Right lobe of liver (tissue), 6 donors: ENCODE measurements around the gene AFAP1. TPM values are rescaled to one million over a fixed set of nuclear protein-coding genes. Genes with fewer than 3 reads are reported as not detected.

Experiments
- ATAC-seq, 4 donors: fragments of 200-7000 bp; cut with Tn5 transposase; one replicate each; pipeline ENCODE4 v1.9.1; 2020; ENCODE audit warnings: mild to moderate bottlenecking in 4 of 4, moderate library complexity in 4 of 4
- DNase-seq, 3 donors: peaks; one replicate each; pipeline ENCODE4 v3.0.0-alpha.2; 2020
- H3K27ac ChIP-seq, 3 donors: fragments of 200-600 bp; one replicate each; pipeline ENCODE4 v1.8.0; 2022
- H3K27me3 ChIP-seq, 2 donors: fragments of 200-600 bp; one replicate each; pipeline ENCODE4 v1.8.0; 2022
- H3K36me3 ChIP-seq, 4 donors: fragments of 200-600 bp; sonication (generic) in 1 of 4; one replicate each; pipeline versions ENCODE4 v1.5.1 to v1.8.0; 2017 to 2022; ENCODE audit warnings: control low read depth in 1 of 4
- H3K4me1 ChIP-seq, 4 donors: fragments of 200-600 bp; sonication (generic) in 1 of 4; one replicate each; pipeline versions ENCODE4 v1.5.1 to v1.8.0; 2017 to 2022; ENCODE audit warnings: control low read depth in 1 of 4
- H3K4me3 ChIP-seq, 3 donors: fragments of 200-600 bp; one replicate each; pipeline ENCODE4 v1.8.0; 2022
- H3K9me3 ChIP-seq, 4 donors: fragments of 200-600 bp; sonication (generic) in 1 of 4; one replicate each; pipeline versions ENCODE4 v1.5.1 to v1.8.0; 2017 to 2022; ENCODE audit warnings: control low read depth in 1 of 4
- CTCF ChIP-seq, 4 donors: fragments of 200-600 bp in 3 of 4; fragments of 450-650 bp in 1 of 4; IDR thresholded peaks; one replicate each; pipeline versions ENCODE4 v1.5.1 to v1.8.0; 2016 to 2022; ENCODE audit warnings: antibody characterized with exemption in 4 of 4, mild to moderate bottlenecking in 2 of 4
- POLR2A ChIP-seq: fragments of 450-650 bp; IDR thresholded peaks from one replicate; pipeline ENCODE4 v1.6.1; 2017; ENCODE audit warnings: antibody characterized with exemption, mild to moderate bottlenecking
- WGBS: methylation state at CpG from one replicate; pipeline ENCODE4 v1.1.6; 2018; ENCODE audit warnings: low coverage, low lambda C conversion rate; ENCODE audit not compliant: insufficient coverage; ENCODE audit errors: missing lambda C conversion rate; 5-methylcytosine and 5-hydroxymethylcytosine counted together
- intact Hi-C, 2 donors: fragments of 100-400 bp; cut with DNase I; formaldehyde crosslinking; loops; one replicate each; pipeline versions ENCODE4 v1.11.2 to v1.14.1; 2022
- total RNA-seq, 6 experiments: library from RNA; depleted of rRNA in 2 of 6; stranded (reverse); fragments of >200 nt in 2 of 6; fragmentation: NEBNext Ultra II Directional in 3 of 6; extraction: Animal tissue kit (Norgen Biotek cat#: 25700) in 3 of 6; gene quantifications; one replicate each; pipeline versions ENCODE4 v1.1.0 to v1.2.4, GENCODE V29; 2016 to 2023
- donor health status: DM: no; HTN: yes; CAD: no.
- donor health status: DM: no; HTN: no; CAD: no.
- donor health status: DM: no; HTN: no; CAD: no.
- donor health status: DM: no; HTN: yes; CAD: no.
- donor health status: DM: no; HTN: yes; CAD: no.

Gene AFAP1
- total RNA-seq, 6 experiments from 2014 or later: 0.95 to 3.1 (median 1.9) TPM

- 53% methylated on average over 9 of the region's 9 CpGs for WGBS
- no peak for ATAC-seq
These were observed 53.4 kb downstream of the AFAP1 start for GRCh38 chr4:7886007-7886973.

GRCh38 chr4:7885216-7886006 is 54.2 kb downstream of the AFAP1 start:
- Histone ChIP-seq H3K36me3 (no peaks in the 10 kb centered on the region), H3K27me3 (no peaks in the 10 kb centered on the region), H3K9me3 (no peaks in the 10 kb centered on the region), H3K4me1 (no peaks in the 10 kb centered on the region), H3K4me3 (no peak overlapping the region), H3K27ac (no peak overlapping the region)
- ATAC-seq (no peak), DNase-seq (no peak)
- intact Hi-C loops: no loop called here
- TF ChIP-seq CTCF (IDR thresholded peaks at IDR 0.05): no peak
- no peak for TF ChIP-seq POLR2A
- 73% methylated on average over 16 of the region's 16 CpGs for WGBS

More at GRCh38 chr4:7886007-7886973, 53.4 kb downstream of the AFAP1 start:
- no peaks in the 10 kb centered on the region for H3K36me3 ChIP-seq
- H3K27me3 ChIP-seq: no peaks in the 10 kb centered on the region
- H3K4me3 ChIP-seq: no peak overlapping the region
- H3K27ac ChIP-seq: no peak overlapping the region
- DNase-seq: no peak
- no peaks in the 10 kb centered on the region for H3K4me1 ChIP-seq
- no peak for TF ChIP-seq CTCF (IDR thresholded peaks at IDR 0.05)
- TF ChIP-seq POLR2A: no peak
- intact Hi-C loops: no loop called here
- H3K9me3 ChIP-seq: no peaks in the 10 kb centered on the region

- H3K4me1 ChIP-seq: no peaks in the 10 kb centered on the region
- H3K36me3 ChIP-seq: no peaks in the 10 kb centered on the region
- ATAC-seq (no peak), DNase-seq (no peak)
- no peak overlapping the region for H3K4me3 ChIP-seq
- H3K27me3 ChIP-seq: no peaks in the 10 kb centered on the region
- WGBS: 43% methylated on average over 5 of the region's 7 CpGs
- H3K27ac ChIP-seq: no peak overlapping the region
- H3K9me3 ChIP-seq: no peaks in the 10 kb centered on the region
- intact Hi-C loops: no loop called here
- no peak for TF ChIP-seq POLR2A
- TF ChIP-seq CTCF (IDR thresholded peaks at IDR 0.05): no peak
These were observed 59.0 kb downstream of the AFAP1 start for GRCh38 chr4:7880683-7881082.

- DNase-seq: no peak
- no peaks in the 10 kb centered on the region for H3K27me3 ChIP-seq
- TF ChIP-seq POLR2A: no peak
- WGBS: 70% methylated on average over 5 of the region's 6 CpGs
- H3K36me3 ChIP-seq: no peaks in the 10 kb centered on the region
- H3K9me3 ChIP-seq: no peaks in the 10 kb centered on the region
- ATAC-seq: no peak
- intact Hi-C loops: no loop called here
- no peaks in the 10 kb centered on the region for H3K4me1 ChIP-seq
- no peak overlapping the region for H3K4me3 ChIP-seq
- no peak overlapping the region for H3K27ac ChIP-seq
These were observed 60.5 kb downstream of the AFAP1 start for GRCh38 chr4:7879127-7879526.

- no peak for ATAC-seq
- WGBS: 73% methylated on average over 5 of the region's 6 CpGs
These were observed 61.3 kb downstream of the AFAP1 start for GRCh38 chr4:7878323-7878722.

More at GRCh38 chr4:7878323-7878722, 61.3 kb downstream of the AFAP1 start:
- Histone ChIP-seq H3K4me1 (no peaks in the 10 kb centered on the region), H3K4me3 (no peak overlapping the region), H3K27me3 (no peaks in the 10 kb centered on the region), H3K36me3 (no peaks in the 10 kb centered on the region), H3K9me3 (no peaks in the 10 kb centered on the region), H3K27ac (no peak overlapping the region)
- intact Hi-C loops: no loop called here
- no peak for TF ChIP-seq CTCF (IDR thresholded peaks at IDR 0.05)
- DNase-seq: no peak
